ENCODE measurements around the gene SH3RF1.

The SH3RF1 gene

GRCh38 chr4:169158046-169158445, 112.7 kb downstream of the SH3RF1 start:
- DNase-seq, result no peak

GRCh38 chr4:169156392-169156791, 114.4 kb downstream of the SH3RF1 start:
- no peak for DNase-seq

- no peak for DNase-seq
These were observed 116.6 kb downstream of the SH3RF1 start for GRCh38 chr4:169154121-169154520.

- no peak for DNase-seq
These were observed 117.2 kb downstream of the SH3RF1 start for GRCh38 chr4:169153481-169154087.

- DNase-seq, result no peak
These were observed 117.9 kb downstream of the SH3RF1 start for GRCh38 chr4:169152899-169153298.

- no peak for DNase-seq
These were observed 118.7 kb downstream of the SH3RF1 start for GRCh38 chr4:169152098-169152497.

GRCh38 chr4:169151671-169152070, 119.1 kb downstream of the SH3RF1 start:
- DNase-seq, result no peak

- no peak for DNase-seq
These were observed 120.0 kb downstream of the SH3RF1 start for GRCh38 chr4:169150806-169151205.

- no peak for DNase-seq
These were observed 121.9 kb downstream of the SH3RF1 start for GRCh38 chr4:169148885-169149284.

GRCh38 chr4:169147191-169147590, 123.6 kb downstream of the SH3RF1 start:
- no peak for DNase-seq

GRCh38 chr4:169144061-169144600, 126.6 kb downstream of the SH3RF1 start:
- no peak for DNase-seq

- DNase-seq, result no peak
These were observed 127.4 kb downstream of the SH3RF1 start for GRCh38 chr4:169143335-169143734.

GRCh38 chr4:169142906-169143305, 127.8 kb downstream of the SH3RF1 start:
- DNase-seq, result peak; percentile 6

GRCh38 chr4:169142391-169142790, 128.4 kb downstream of the SH3RF1 start:
- DNase-seq, result no peak

- DNase-seq, result no peak
These were observed 131.7 kb downstream of the SH3RF1 start for GRCh38 chr4:169139021-169139420.

GRCh38 chr4:169137558-169137920, 133.2 kb downstream of the SH3RF1 start:
- no peak for DNase-seq

- DNase-seq, result no peak
These were observed 133.8 kb downstream of the SH3RF1 start for GRCh38 chr4:169136796-169137557.

- no peak for DNase-seq
These were observed 134.4 kb downstream of the SH3RF1 start for GRCh38 chr4:169136330-169136729.

GRCh38 chr4:169135776-169136175, 135.0 kb downstream of the SH3RF1 start:
- no peak for DNase-seq

GRCh38 chr4:169133932-169134331, 136.8 kb downstream of the SH3RF1 start:
- DNase-seq, result no peak

- no peak for DNase-seq
These were observed 138.0 kb downstream of the SH3RF1 start for GRCh38 chr4:169132561-169133305.

- no peak for DNase-seq
These were observed 139.1 kb downstream of the SH3RF1 start for GRCh38 chr4:169131556-169132208.

GRCh38 chr4:169128902-169129301, 141.9 kb downstream of the SH3RF1 start:
- DNase-seq, result no peak

Data from NCI-H1436 (cell line).